ENCODE results near the gene CBFA2T2.
"Not testable (repeated sequence)": the region's sequence is repeated elsewhere in the genome, so short reads cannot be mapped to it uniquely, and the experiment has no call there.

CBFA2T2 gene

DNA sequence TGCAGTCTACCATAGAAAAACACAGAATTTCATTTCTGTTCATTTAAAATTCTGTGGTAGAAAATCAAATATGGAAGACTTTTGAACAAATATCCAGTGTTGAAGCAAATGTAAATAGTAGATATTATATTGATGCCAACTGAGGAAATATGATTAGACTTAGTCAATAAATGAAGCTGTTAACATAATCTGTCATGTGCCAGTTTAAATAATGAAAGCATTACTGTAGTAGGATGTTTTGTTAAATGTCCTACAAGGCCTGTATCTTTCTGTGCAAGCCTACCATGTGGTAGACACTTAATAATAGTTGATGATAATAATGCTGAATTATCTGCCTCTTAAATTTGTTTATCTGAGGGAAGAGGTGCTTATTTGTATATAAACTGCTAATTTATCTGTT, 55.9 kb downstream of the CBFA2T2 start:
- no peak for DNase-seq (ENCODE audit: low read depth in 1 of 2, low spot score in 1 of 2)

DNA sequence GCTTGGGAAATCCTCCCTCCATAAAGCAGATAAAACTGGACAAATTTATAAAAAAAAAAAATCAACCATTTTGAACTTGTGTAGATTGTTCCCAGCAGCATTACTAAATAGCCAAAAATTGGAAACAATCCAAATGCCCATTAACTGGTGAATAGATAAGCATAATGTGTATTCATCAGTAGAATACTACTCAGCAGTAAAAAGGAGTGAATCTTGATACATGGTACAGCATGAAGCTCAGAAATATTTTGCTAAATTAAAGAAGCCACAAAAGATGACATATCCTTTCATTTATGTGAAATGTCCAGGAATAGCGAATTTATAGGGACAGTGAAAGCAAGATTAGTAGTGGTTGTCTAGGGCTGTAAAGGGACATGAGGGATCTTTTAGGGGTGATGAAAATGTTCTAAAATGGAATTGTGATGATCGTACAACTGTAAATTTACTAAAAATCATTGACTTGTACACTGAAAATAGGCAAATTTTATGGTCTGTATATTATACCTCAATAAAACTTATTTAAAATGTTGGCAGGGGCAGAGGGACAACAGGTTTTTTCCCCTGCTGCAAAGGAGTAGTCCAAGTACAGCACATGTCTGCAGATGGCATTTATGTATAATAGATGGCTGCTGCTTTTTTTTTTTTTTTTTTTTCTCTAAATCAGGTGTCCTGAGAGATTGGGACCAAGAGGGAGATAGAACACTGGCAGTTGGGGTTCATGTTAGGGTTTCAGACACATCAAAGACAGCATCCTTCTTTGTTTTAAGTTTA, 59.5 kb downstream of the CBFA2T2 start:
- DNase-seq (ENCODE audit: low read depth in 1 of 2, low spot score in 1 of 2) = no peak

- no peak for DNase-seq (ENCODE audit: low read depth in 1 of 2, low spot score in 1 of 2)
Observed at GRCh38 chr20:33551778-33552177, 61.9 kb downstream of the CBFA2T2 start.

DNA sequence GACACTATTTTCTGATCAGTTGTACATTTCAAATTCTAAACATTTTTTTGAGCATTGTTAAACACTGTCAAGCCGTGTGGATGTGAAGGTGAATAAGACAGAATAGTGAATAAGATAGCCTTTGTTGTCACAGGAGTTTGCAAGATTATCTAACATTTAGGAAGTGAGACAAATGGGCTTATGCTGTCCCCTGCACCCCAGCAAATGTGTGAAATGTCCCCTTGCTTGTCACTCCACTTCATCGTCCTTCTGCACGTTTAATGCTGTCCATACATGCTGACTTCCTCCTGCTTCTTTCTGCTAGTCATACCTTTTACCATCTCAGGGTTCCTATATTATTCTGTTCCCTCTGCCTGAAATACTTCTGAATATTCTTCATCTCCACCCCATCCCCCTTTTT, 62.6 kb downstream of the CBFA2T2 start:
- DNase-seq (ENCODE audit: low read depth in 1 of 2, low spot score in 1 of 2) = no peak

GRCh38 chr20:33553516-33553915, 63.6 kb downstream of the CBFA2T2 start:
- DNase-seq (ENCODE audit: low read depth in 1 of 2, low spot score in 1 of 2) = no peak

DNA sequence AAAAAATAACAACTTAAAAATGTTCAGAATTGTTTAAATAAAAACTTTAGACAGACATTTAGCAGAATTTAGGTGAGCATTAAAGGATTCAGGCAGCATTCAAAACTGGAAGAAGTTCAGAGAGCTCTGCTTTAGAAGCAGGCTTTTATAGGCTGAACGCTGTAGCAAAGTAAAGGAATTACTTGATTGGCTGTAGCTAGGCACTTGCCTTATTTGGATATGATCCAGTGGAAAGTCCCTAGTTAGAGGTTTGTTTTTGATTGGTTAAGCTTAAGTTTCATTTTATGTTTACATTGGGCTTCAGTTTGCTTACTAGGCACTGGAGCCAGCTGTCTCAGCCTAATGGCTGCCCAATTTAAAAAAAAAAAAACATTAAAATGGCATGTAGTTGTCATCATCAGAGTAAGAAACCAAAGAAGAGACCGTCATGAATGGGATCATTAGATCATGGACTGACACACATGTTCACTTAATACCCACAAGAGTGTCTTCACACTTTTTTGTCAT, 65.1 kb downstream of the CBFA2T2 start:
- DNase-seq (ENCODE audit: low read depth in 1 of 2, low spot score in 1 of 2) = peak in 1 of 2 donors; percentile 49

GRCh38 chr20:33555755-33556154, 65.9 kb downstream of the CBFA2T2 start:
- no peak for DNase-seq (ENCODE audit: low read depth in 1 of 2, low spot score in 1 of 2)

GRCh38 chr20:33556246-33556645, 66.3 kb downstream of the CBFA2T2 start:
- no peak for DNase-seq (ENCODE audit: low read depth in 1 of 2, low spot score in 1 of 2)

GRCh38 chr20:33558348-33559144, 68.7 kb downstream of the CBFA2T2 start:
- DNase-seq (ENCODE audit: low read depth in 1 of 2, low spot score in 1 of 2) = no peak

DNA sequence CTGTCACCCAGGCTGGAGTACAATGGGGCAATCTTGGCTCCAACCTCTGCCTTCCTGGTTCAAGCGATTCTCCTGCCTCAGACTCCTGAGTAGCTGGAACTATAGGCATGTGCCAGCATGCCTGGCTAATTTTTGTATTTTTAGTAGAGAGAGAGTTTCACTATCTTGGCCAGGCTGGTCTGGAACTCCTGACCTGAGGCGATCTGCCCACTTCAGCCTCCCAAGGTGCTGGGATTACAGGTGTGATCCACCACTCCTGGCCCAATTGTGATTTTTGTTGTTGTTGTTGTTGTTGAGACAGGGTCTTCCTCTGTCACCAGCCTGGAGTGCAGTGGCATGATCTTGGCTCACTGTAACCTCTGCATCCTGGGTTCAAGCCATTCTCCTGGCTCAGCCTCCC, 69.3 kb downstream of the CBFA2T2 start:
- DNase-seq (ENCODE audit: low read depth in 1 of 2, low spot score in 1 of 2) = no peak

DNA sequence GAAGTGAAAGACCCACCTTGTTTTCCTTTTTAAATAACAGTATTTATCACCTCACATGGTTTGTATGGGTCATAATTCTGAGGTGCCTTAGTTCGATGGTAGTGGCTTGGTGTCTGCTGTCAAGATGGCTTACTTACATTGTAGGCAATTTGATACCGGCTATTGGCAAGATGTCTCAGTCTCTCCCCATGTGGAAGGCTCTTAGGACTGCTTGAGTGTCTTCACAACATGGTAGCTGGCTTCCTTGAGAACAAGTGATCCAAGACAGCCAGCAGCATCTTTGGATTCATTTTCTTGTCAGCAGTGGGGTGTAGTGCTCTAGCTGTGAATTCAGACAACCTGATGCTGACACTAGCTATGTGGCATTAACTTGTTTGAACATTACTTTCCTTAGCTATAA, 70.1 kb downstream of the CBFA2T2 start:
- no peak for DNase-seq (ENCODE audit: low read depth in 1 of 2, low spot score in 1 of 2)

DNA sequence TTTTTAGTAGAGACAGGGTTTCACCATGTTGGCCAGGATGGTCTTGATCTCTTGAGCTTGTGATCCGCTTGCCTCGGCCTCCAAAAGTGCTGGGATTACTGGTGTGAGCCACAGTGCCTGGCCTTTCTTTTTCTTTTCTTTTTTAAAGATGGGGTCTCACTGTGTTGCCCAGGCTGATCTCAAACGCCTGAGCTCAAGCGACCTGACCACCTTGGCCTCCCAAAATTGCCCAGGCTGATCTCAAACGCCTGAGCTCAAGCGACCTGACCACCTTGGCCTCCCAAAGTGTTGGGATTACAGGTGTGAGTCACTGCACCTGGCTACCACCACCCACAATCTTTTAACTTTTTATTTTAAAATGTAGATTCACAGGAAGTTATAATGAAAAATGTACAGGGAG, 71.2 kb downstream of the CBFA2T2 start:
- DNase-seq (ENCODE audit: low read depth in 1 of 2, low spot score in 1 of 2) = not testable (repeated sequence)

DNA sequence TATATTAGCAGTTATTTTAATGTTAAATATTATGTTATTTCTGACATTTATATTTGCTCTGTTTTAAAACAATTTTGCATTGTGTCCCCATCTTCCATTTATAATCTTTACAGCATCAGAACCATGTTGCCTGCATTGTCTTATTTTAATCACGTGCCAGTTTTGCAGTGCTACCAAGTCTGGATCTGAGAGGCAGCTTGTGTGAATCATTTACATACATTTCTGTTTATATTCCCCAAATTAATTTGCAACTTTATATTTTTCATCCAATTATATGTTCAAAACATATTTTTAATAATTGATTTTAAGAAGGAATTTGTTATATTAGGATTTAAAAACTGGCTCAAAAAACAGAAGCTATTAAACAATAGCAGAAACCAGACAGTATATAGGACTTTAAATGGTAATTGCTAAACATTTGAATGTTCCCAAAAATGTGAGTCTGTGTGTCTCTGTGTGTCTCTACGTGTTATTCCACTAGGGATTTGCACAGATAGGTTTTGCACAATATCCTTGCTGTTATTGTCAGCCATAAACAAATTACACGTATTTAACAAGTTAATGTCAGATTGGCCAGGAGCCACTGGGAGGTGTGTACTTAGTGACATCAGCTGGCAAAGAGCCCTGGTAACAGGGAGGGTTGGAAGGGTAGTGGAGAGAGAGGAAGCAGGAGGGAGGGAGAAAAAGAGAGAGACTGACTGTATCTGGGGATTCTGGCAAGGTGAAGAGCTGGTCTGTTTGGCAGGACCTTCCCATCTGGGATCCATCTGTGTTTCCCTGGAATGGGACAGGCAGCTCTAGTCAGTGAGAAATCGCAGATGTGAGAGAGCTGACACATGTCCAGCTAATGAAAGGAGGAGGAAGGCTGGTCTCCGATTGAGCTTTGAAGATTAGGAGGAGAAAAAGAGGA, 72.1 kb downstream of the CBFA2T2 start:
- no peak for DNase-seq (ENCODE audit: low read depth in 1 of 2, low spot score in 1 of 2)

- DNase-seq (ENCODE audit: low read depth in 1 of 2, low spot score in 1 of 2) = no peak
Observed at GRCh38 chr20:33563788-33564187, 73.9 kb downstream of the CBFA2T2 start.

DNA sequence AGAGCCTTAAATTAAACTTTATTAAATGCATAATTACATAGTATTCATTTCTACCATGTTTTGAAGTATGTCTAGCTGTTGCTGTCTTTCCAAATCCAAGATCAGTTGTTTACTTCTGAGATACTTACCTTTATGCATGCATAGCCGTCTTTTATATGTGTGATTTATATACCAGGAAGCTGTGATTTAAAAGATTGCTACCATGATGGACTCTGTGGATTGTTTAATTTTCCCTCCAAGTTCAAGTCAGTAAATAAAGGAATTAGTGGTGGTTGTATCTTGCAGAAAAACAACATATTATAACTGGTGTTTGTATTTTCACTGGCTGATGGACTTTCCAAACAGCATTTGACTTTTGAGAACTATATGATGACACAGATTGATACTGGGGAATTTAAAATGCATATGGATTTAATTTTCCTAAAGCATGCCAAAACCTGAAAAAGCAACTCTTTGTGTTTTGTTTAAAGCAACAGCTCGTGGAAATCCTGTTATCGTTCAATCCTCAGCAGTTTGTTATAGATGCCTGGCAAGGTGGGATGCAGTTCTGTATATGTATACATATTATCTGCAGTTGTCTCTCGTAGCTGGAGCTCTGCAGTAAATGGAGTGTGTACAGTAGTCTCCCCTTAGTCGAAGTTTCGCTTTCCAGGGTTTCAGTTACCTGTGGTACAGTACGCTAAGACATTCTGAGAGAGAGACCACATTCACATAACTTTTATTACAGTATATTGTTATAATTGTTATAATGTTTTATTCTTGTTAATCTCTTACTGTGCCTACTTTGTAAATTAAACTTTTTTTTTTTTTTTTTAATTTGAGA, 77.1 kb downstream of the CBFA2T2 start:
- no peak for DNase-seq (ENCODE audit: low read depth in 1 of 2, low spot score in 1 of 2)

DNA sequence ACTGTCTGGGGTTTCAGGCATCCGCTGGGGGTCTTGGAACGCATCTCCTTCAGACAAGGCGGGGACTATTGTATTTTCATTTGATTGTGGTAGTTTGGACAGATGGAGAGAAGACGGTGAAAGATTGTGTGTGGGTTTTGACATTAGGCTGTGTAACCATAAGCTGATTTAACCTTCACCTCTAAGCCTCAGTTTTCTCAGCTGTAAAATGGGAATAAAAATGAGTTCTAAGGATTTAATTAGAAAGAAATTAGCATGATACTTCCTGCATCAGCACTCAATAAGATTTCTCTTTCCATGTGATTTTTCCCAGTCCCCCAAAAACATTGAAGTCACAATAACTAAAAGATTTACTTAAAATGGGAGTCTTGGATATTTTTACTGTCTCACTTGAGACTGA, 78.1 kb downstream of the CBFA2T2 start:
- DNase-seq (ENCODE audit: low read depth in 1 of 2, low spot score in 1 of 2) = no peak

GRCh38 chr20:33568378-33568777, 78.5 kb downstream of the CBFA2T2 start:
- no peak for DNase-seq (ENCODE audit: low read depth in 1 of 2, low spot score in 1 of 2)

GRCh38 chr20:33568868-33569801, 79.2 kb downstream of the CBFA2T2 start:
- DNase-seq (ENCODE audit: low read depth in 1 of 2, low spot score in 1 of 2) = no peak

- DNase-seq (ENCODE audit: low read depth in 1 of 2, low spot score in 1 of 2) = no peak
Observed at GRCh38 chr20:33569802-33570391, 80.0 kb downstream of the CBFA2T2 start.

Data from activated CD4-positive, alpha-beta T cell treated with anti-CD3 and anti-CD28 coated beads, Interleukin-2, amount 50 U/mL, for 24 hours (primary cell).